HUDEP-2 (cell line): Measurements from ENCODE around the gene ZNFX1.
"Not testable (repeated sequence)": the region's sequence is repeated elsewhere in the genome, so short reads cannot be mapped to it uniquely, and the experiment has no call there.

Experiments used
- DNase-seq, 76 experiments: peaks; one replicate each; lab custom pipeline; 2025; ENCODE audit not compliant: unreplicated experiment in 76 of 76; lab: John Stamatoyannopoulos, UW

The ZNFX1 gene

GRCh38 chr20:49278036-49278817 lies at the start of gene ZNFX1:
TSS of gene ZNFX1 (minus strand) at chr20:49278057. CDS start at chr20:49275839, 2,218 bp downstream.
- DNase-seq, result peak; percentile 47 to 99 (median 94)

DNA sequence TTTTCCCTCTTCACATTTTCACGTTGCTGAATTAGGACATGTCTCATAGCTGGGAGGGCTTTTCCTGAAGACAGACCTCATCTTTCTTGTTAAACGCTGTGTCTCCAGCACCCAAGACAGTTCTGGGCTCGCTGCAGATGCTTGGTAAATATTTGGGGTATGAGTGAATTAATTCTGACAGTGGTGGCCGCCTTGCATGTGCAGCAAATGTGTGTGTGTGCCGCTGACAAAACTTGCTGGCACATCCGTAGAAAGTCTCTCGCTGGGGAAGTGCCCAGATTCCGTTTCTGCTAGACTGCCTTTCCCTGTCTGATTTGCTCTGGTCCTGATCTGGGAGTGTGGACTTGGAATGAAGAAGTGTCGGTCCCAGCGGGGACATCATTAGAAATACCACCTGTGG lies 48.2 kb upstream of the ZNFX1 start:
- no peak for DNase-seq

DNA sequence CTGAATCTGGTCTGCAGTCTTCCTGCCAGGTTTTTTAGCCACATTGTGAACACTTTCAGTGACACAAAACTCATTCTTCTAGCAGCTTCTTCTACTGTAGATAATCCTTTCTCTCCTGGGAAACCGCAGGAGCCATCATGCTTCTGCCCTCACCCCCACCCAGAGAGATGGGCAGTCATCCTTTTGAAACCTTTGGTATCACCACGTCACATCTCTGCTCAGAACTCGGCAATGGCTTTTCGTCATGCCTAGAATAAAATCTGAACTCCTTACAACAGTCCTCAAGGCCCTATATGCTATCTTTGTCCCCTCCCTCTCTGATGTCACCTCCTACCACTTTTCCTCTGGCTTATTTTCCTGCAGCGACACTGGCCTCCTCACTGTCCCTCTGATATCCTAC lies 46.4 kb upstream of the ZNFX1 start:
- no peak for DNase-seq

GRCh38 chr20:49323622-49324238 lies 45.9 kb upstream of the ZNFX1 start:
- peak in 20 of 76 experiments; percentile 4 to 61 (median 17) for DNase-seq

- peak in 9 of 76 experiments; percentile 1 to 27 (median 10) for DNase-seq
Measured at GRCh38 chr20:49320460-49320859, 42.6 kb upstream of the ZNFX1 start.

GRCh38 chr20:49319208-49319809 lies 41.5 kb upstream of the ZNFX1 start:
- peak in 11 of 76 experiments; percentile 5 to 32 (median 14) for DNase-seq

DNA sequence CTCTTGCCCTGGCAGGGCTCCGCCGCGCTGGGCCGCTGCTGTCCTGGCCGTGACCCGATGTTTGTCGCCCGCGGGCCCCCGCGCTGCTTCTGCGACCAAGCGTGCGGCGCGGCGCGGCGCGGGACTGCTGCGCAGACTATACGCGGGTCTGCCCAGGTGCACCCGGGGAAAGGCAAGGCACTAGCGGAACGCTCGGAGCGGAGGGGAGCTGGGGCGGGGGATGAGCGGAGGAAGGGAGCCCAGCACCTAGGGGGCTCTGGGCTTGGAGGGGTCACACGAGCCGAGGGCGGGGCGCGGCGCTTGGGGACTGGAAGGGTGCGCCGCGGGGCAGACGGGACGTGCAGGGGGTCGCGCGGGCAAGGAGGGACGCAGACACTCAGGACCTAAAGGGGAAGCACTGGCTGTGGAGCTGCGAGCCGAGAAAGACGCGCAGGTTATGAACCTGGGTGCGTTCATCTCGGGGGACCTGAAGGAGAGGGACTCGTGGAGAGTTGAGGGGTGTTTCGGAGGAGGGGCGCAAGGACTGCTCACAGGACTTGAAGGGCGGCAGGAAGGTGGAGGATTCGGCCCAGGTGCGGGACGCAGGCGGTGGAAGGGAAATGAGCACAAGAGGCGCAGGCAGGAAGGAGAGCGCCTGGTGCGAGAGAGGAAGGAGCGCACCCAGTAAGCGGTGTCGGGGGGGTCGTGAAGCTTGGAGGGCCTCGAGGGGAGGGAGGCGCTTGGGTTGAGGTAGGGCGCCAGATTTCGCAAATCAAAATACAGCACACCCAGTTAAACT lies 40.8 kb upstream of the ZNFX1 start:
- peak in 1 of 76 experiments; percentile 20 for DNase-seq

GRCh38 chr20:49318091-49318429 lies 40.2 kb upstream of the ZNFX1 start:
- DNase-seq, result no peak

- DNase-seq, result no peak
Measured at GRCh38 chr20:49316704-49317103, 38.8 kb upstream of the ZNFX1 start.

GRCh38 chr20:49315580-49315979 lies 37.7 kb upstream of the ZNFX1 start:
- no peak for DNase-seq

DNA sequence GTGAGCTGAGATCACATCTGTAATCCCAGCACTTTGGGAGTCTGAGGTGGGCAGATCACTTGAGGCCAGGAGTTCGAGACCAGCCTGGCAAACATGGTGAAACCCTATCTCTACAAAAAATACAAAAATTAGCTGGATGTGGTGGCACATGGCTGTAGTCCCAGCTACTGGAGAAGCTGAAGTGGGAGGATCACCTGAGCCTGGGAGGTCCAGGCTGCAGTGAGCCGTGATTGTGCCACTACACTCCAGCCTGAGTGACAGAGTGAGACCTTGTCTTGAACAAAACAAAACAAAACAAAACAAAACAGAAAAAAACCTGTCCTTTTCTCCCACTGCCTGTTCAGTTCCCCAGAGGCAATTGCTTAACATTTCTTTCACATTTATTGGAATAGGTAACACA lies 36.2 kb upstream of the ZNFX1 start:
- not testable (repeated sequence) for DNase-seq

- DNase-seq, result no peak
Measured at GRCh38 chr20:49313283-49313682, 35.4 kb upstream of the ZNFX1 start.

- DNase-seq, result no peak
Measured at GRCh38 chr20:49312661-49313060, 34.8 kb upstream of the ZNFX1 start.

GRCh38 chr20:49310705-49311104 lies 32.8 kb upstream of the ZNFX1 start:
- DNase-seq, result no peak

- peak in 5 of 76 experiments; percentile 18 to 23 (median 21) for DNase-seq
Measured at GRCh38 chr20:49308875-49309274, 31.0 kb upstream of the ZNFX1 start.

DNA sequence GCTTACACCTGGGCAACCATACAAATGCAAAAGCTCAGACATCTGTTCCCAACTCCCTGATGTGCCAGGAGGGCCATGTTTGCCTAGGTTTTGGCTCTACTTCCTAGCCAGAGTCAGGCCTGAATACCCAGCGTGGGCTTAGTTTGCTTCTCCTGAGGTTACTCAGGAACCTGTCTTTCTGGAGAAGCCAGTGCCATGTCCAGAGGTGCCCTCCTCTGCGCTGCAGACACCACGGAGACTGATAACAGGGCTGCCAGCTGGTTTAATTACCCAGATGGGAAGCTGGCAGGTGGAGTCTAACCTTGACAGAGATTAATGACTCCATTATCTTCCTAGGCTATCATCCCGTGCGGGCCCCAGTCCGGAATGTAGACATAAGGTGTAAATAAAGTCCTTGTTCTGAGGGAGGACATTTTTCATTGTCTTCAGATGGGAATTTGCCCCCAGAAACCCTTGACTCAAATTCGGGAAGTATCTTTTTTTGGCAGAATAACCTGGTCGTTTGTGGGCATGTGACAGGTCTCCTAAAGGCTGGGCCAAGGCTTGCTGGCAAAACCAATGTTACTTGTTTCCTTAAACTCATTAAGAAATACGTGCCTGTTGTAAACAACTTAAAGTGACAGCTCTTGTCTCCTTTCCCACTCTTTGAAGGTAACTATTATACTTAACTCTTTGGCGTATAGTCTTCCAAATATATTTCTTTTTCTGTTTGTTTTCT lies 29.2 kb upstream of the ZNFX1 start:
- no peak for DNase-seq

DNA sequence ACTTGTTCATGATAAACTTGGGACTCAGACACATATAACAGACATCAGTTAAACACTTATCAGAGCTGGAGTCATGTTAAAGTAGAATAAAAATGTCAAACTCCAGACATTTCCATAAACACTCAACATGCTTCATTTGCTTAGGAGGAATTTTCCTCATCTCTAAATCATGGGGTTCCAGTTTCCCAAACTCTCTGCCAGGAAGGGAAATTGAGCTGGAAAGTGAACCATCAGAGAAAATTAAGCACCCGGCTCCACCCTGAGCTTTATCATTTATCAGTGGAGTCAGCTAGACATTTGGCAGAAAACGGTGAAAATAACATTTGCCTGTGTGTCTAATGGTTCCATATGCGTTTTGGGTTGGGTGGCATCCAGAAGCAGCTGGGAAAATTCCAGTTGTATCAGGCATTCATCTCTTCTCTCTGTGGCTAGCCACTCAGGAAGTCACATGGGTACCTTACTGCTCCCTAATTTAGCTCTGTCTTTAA lies 25.3 kb upstream of the ZNFX1 start:
- peak in 23 of 76 experiments; percentile 8 to 64 (median 23) for DNase-seq

- DNase-seq, result no peak
Measured at GRCh38 chr20:49297605-49298530, 20.0 kb upstream of the ZNFX1 start.

DNA sequence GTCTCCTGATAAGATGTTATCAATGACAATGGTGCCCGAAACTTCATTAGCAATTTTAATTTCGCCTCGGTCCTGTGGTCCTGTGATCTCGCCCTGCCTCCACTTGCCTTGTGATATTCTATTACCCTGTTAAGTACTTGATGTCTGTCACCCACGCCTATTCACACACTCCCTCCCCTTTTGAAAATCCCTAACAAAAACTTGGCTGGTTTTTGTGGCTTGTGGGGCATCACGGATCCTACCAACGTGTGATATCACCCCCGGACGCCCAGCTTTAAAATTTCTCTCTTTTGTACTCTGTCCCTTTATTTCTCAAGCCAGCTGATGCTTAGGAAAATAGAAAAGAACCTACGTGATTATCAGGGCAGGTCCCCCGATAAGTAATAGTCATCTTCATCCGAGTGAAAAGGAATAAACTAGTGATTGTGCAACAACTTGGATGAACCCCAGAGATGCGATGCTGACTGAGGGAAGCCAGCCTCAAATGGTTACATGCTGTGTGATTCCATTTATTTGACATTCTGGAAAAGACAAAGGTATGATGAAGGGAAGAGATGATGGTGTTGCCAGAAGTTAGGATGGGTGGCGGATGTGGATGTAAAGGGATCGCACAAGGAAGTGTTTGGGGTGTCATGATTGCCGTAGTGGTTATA lies 16.3 kb upstream of the ZNFX1 start:
- DNase-seq, result not testable (repeated sequence)
